Kidney epithelial cell (primary cell): ENCODE data around the gene KLB. TPM values are rescaled to one million over a fixed set of nuclear protein-coding genes. Genes with fewer than 3 reads are reported as not detected.

Experiments
- DNase-seq: peaks from one replicate; pipeline ENCODE4 v3.0.0-alpha.2; 2010; ENCODE audit warnings: low read depth
- H3K27me3 ChIP-seq: 2 replicates; pipeline ENCODE4 v1.6.0; 2011; ENCODE audit warnings: low read length; ENCODE audit not compliant: control insufficient read depth, insufficient read depth
- H3K36me3 ChIP-seq: 2 replicates; pipeline ENCODE4 v1.5.1; 2011; ENCODE audit warnings: low read length; ENCODE audit not compliant: control insufficient read depth, insufficient read depth
- H3K4me3 ChIP-seq: 2 replicates; pipeline ENCODE4 v1.5.1; 2011; ENCODE audit warnings: low read depth, mild to moderate bottlenecking, control low read depth, low read length
- total RNA-seq: library from RNA; depleted of rRNA; stranded (reverse); fragments of >200 nt; gene quantifications from 2 replicates; pipeline ENCODE4 v1.2.3, GENCODE V29; 2015
- TF ChIP-seq, protein P1 (sequence below): IDR thresholded peaks from 2 replicates; pipeline ENCODE4 v1.5.1; 2011; ENCODE audit warnings: mild to moderate bottlenecking, moderate library complexity, low read length, control low read depth, inconsistent platforms; ENCODE audit not compliant: insufficient read depth, poor library complexity, severe bottlenecking

The KLB gene
- total RNA-seq, 1 donor from 2014 or later = 0.21 TPM

DNA sequence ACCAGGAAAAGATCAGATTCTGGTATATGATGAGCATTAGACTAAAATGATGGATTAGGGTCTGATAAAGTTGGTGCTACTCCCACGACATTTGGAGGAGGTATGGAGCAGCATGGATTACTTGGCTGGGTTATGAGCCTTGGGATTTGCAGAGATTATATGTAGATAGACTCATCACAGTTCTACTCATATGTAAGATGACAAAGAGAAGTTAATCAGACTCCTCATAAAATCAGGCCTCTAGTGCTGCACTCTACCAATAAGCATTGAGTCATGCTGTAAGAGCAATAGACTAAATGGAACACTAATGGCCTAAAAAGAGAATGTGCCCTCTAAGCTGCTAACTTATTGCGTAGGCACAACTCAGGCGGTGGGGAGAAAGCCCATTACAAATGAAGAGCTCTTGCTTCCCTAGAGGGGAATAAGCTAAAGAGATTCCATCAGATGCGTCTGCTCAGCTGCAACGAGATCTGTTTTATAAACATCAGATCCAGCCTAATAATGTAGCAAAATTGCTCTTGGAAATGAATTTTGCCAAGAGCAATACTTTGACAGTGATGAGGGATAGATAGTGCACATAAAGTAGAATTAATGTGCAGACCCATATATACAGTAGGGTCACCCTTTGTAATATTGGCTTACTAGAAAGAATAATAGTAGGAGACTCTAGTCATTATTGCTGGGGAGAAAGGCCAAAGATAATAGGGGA, 69.6 kb downstream of the KLB start:
- TF ChIP-seq, protein P1, sequence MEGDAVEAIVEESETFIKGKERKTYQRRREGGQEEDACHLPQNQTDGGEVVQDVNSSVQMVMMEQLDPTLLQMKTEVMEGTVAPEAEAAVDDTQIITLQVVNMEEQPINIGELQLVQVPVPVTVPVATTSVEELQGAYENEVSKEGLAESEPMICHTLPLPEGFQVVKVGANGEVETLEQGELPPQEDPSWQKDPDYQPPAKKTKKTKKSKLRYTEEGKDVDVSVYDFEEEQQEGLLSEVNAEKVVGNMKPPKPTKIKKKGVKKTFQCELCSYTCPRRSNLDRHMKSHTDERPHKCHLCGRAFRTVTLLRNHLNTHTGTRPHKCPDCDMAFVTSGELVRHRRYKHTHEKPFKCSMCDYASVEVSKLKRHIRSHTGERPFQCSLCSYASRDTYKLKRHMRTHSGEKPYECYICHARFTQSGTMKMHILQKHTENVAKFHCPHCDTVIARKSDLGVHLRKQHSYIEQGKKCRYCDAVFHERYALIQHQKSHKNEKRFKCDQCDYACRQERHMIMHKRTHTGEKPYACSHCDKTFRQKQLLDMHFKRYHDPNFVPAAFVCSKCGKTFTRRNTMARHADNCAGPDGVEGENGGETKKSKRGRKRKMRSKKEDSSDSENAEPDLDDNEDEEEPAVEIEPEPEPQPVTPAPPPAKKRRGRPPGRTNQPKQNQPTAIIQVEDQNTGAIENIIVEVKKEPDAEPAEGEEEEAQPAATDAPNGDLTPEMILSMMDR = no peak
- Histone ChIP-seq H3K4me3 (no peak overlapping the region), H3K27me3 (no peaks in the 10 kb centered on the region), H3K36me3 (no peaks in the 10 kb centered on the region)
- no peak for DNase-seq

DNA sequence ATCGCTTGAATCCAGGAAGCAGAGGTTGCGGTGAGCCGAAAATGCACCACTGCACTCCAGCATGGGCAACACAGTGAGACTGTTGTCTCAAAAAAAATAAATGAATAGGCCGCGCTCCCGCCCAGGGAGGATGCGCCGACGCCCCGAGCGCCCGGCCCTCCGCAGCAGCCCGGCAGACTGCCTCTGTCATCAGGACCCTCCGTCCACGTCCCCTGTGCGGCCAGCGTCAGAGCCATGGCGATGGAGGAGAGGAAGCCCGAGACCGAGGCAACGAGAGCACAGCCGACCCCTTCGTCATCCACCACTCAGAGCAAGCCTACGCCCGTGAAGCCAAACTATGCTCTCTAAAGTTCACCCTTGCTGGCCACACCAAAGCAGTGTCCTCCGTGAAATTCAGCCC, 73.5 kb downstream of the KLB start:
- no peaks in the 10 kb centered on the region for H3K27me3 ChIP-seq
- no peak overlapping the region for H3K4me3 ChIP-seq
- TF ChIP-seq, protein P1 = no peak
- DNase-seq = no peak
- H3K36me3 ChIP-seq = no peaks in the 10 kb centered on the region

DNA sequence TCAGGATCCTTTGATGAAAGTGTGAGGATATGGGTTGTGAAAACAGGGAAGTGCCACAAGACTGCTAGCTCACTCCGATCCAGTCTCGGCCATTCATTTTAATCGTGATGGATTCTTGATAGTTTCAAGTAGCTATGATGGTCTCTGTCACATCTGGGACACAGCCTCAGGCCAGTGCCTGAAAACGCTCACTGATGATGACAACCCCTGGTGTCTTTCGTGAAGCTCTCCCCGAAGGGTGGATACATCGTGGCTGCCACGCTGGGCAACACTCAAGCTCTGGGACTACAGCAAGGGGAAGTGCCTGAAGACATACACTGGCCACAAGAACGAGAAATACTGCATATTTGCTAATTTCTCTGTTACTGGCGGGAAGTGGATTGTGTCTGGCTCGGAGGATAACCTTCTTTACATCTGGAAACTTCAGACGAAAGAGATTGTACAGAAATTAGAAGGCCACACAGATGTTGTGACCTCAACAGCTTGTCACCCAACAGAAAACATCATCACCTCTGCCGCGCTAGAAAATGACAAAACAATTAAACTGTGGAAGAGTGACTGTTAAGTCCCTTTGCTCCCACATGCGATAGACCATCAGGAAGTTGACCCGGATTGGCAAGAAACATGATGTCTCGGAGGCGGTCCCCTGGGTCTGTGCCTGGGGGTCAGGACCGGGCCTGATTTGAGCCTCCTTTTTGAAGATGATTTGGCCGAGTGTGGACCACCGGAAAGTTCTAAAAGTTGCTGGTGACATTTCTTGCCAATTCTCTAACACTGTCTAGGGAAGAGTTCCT, 74.4 kb downstream of the KLB start:
- TF ChIP-seq, protein P1 = no peak
- no peaks in the 10 kb centered on the region for H3K36me3 ChIP-seq
- no peaks in the 10 kb centered on the region for H3K27me3 ChIP-seq
- no peak overlapping the region for H3K4me3 ChIP-seq
- no peak for DNase-seq

DNA sequence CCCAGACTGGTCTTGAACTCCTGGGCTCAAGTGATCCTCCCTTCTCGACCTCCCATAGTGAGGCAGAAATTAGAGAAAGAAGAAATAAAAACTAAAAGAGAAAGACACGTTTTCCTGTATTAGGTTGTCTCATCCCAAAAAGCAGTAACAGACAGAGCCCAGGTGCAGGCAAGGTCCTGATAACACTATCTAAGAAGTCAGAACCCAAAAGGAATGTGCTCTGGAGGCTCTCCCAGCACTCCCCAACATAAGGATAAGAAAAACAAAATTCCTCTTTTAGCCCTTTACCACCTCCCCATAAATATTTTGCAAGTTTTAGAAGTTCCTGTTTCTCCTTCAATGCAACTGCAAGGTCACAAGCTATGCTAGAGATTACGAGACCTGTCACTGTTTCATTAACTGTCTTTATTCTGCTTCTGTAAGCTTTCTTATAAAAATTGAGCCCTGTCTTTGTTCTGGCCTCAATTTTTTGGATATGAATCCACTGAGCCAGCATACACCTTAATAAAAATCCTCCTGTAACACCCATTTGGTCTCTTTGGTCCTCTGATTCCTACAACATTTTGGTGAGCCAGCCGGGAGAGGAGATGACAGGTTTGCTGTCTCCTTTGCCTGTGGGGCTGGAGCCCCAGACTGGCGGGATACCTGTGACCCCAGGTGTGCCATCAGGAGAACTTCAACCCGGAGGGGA, 78.0 kb downstream of the KLB start:
- Histone ChIP-seq H3K36me3 (no peaks in the 10 kb centered on the region), H3K4me3 (no peak overlapping the region), H3K27me3 (no peaks in the 10 kb centered on the region)
- DNase-seq = no peak
- TF ChIP-seq, protein P1 = no peak

DNA sequence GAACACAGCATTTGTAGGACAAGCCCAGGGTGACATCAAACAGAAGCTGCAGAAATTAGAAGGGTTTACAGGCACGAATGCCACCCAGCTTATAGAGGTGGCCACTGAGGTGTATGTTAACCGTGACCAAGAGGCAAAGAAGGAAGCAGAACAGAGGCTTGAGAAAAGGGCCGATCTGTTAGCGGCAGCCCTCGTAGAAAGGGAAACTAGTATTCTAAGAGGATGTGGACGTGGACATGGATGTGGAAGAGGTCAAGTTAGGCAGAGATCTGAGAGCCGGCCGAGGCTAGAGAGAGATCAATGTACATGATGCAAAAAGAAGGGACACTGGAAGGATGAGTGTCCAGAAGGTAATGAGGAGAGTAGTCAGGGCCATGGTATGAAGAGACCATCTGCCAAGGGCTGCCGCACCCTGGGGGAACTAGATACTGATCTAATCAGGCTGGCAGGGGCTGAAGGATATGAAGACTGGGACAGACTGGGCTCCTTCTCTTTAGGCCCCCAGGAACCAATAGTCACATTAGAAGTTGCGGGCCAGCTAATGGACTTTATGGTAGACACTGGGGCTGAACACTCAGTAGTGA, 79.6 kb downstream of the KLB start:
- TF ChIP-seq, protein P1 = no peak
- no peaks in the 10 kb centered on the region for H3K36me3 ChIP-seq

More for the DNA sequence above, 79.6 kb downstream of the KLB start:
- no peak for DNase-seq
- no peaks in the 10 kb centered on the region for H3K27me3 ChIP-seq
- H3K4me3 ChIP-seq = no peak overlapping the region
